Left hindlimb (tissue), 1 donor: ENCODE data around the gene MCF2L.

ENCODE experiments used
- DNase-seq: peaks from one replicate; pipeline ENCODE4 v3.0.0-alpha.2; 2018

The MCF2L gene

DNA sequence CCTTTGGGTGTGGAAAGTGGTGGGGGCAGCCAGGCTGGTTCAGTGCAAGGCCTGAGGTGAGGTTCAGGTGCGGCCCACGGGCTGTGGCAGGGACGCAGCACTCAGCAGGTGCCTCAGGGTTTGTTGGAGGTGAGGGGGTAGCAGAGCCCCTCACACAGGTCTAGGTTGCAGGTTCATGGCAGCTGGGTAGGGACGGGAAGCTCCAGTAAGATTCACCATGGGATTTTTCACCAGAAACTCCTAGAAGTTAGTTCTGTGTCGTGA lies 14.0 kb downstream of the MCF2L start:
- no peak for DNase-seq

GRCh38 chr13:112983428-112984196 lies 14.6 kb downstream of the MCF2L start:
- DNase-seq, result no peak

GRCh38 chr13:112984501-112984900 lies 15.5 kb downstream of the MCF2L start:
- DNase-seq, result no peak

DNA sequence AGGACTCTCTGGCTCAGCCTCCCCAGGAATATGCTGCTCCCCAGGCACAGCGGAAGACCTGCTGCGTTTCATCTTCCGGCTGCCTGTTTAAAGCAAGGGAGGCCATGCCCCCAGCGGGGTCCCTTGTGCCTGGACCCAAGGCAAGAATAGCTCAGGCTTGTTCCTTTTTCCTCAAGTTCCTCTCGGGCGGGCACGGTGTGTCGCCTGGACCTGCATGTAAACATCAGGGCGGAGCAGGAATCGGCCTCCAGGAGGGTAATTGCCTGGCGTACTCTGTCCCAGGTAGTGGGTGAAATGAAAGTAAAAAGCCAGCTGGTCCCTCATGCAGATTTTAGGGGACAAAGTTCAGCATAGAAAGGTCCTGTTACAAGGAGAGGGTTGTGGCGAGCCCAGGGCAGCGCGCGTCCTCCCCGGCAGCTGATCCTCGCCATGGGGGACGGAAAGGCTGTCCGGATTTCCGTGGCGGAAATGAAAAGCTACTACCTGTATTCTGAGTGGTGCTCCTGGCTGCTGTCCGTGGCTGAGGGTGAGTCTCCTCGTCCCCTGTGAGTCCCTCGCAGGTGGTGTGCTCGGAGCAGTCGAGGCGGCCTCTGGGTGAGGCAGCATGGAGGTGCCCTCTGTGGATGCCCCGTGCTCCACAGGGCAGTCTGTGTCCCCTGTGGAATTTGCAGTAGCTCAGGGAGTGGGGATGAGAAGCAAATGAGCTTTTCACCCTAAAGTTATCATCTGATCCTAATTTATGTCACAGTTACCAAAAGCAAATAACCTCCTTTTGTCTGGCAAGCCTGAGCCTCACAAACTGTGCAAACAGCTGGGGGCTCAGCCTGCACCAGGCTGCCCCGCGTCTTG lies 16.2 kb downstream of the MCF2L start:
- no peak for DNase-seq

- no peak for DNase-seq
Measured at GRCh38 chr13:112985803-112986408, 16.9 kb downstream of the MCF2L start.

GRCh38 chr13:112986470-112986869 lies 17.5 kb downstream of the MCF2L start:
- no peak for DNase-seq

GRCh38 chr13:112986946-112987681 lies 18.1 kb downstream of the MCF2L start:
- peak; percentile 77 for DNase-seq

- no peak for DNase-seq
Measured at GRCh38 chr13:112987682-112988024, 18.6 kb downstream of the MCF2L start.

DNA sequence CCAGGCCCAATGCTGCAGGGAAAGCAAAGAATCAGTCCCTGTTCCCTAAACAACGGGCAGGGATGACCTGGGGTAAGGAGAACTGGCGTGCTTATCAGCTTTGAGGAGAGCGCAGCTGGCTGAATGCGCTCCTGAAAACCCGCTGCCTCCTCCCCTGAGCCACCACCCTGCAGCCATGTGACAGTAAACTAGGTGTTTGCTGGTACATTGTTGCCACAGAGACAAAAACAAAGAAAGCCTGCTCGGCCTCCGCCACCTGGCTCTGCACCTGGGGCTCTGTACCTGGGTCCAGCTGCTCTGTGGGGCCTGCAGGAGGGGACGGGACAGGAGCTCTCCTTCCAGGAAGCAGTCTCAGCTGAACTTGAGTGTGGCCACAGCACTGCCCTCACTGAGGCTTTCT lies 21.8 kb downstream of the MCF2L start:
- DNase-seq, result no peak

GRCh38 chr13:112991609-112992008 lies 22.6 kb downstream of the MCF2L start:
- DNase-seq, result no peak

GRCh38 chr13:112992931-112993680 lies 24.1 kb downstream of the MCF2L start:
- DNase-seq, result no peak

DNA sequence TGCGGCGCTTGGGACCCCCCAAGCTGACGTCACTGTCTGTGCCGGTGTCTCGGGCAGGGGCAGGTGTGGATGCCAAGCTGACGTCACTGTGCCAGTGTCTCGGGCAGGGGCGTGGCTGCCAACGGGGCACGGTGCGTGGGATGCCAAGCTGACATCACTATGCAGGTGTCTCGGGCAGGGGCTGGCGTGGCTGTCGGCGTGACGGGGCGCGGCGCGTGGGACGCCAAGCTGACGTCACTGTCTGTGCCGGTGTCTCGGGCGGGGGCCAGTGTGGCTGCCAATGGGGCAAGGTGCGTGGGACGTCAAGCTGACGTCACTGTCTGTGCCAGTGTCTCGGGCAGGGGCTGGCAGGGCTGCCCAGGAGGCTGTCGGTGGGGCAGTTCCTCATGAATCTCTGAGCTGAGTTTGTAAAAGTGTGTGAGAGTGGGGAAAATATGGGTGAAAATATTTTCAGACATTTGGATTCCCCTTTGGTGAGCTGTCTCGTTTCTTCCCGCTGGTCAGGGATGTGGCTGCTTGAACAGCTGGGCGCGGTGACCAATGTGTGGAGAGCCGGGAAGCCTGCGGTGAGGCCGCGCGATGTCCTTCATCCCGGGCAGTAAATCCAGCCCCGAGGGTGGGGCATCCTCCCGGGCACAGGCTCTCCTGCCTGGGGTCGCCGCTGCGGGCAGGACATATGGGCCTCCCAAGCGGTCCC lies 25.2 kb downstream of the MCF2L start:
- no peak for DNase-seq

DNA sequence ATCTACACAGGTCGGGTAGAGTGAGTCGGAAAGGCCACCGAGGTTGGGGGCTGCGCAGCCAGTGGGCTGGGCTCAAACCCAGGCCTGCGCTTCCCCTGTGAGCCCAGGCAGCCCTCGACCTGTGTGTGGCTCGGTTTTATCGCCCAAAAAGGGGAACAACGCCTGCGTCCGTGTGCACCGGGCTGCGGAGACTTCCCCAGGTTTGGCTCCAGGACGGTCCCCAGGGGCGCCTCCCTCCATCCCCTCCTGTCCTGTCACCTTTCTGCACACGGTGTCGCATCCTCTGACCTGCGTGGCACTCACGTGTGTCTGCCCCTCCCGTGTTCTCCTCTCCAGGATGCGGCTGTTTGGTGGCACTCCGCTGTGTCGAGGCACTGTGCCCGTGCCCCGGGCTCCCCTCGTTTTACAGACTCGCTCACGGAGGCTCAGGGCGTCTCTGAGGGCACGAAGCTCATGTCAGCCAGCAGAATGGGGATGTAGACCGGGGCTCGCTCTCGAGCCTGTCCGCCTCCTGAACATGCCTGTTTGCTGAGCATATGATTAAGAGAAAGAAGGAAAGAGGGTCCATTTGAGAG lies 25.9 kb downstream of the MCF2L start:
- no peak for DNase-seq

DNA sequence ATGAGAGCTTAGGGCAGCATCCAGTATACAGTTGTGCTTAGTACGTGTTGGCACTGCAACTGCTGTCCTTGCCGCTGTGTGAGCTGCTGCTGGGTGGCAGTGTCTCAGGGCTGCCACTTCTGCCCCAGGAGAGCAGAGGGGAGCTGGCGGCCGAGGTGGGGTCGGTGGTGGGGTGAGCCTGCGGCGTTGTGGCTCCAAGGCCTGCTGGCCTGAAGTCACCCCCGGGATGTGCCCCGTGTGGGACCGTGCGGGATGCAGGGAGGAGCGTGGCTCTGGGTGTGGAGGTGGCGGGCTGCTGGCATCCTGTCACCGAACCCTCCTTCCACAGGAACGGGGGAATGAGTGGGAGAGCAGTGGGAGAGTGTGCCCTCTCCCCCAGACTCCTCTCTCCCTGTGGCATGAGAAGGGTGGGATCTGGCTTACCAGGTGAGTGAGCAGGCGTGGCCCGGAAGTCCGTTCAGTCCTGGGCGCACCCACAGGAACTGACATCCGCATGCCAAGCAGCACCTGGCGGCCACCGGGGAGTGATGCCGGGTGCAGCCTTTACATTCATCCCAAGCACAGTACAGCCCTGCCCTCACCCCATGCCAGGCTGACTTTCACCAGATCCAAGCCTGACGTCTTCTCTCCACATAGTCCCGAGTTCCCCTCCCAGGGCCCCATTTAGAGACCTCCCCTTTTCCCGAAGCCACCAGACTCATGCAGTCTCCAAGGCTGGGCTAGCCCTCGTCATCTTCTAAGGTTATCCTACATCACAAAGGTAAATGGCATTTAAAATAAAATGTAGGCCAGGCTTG lies 26.6 kb downstream of the MCF2L start:
- no peak for DNase-seq

- no peak for DNase-seq
Measured at GRCh38 chr13:112996671-112997091, 27.7 kb downstream of the MCF2L start.

- no peak for DNase-seq
Measured at GRCh38 chr13:112997188-112998130, 28.4 kb downstream of the MCF2L start.

GRCh38 chr13:112998521-112999280 lies 29.7 kb downstream of the MCF2L start:
- DNase-seq, result no peak

- no peak for DNase-seq
Measured at GRCh38 chr13:112999414-113000177, 30.6 kb downstream of the MCF2L start.
